Keratinocyte (primary cell): ENCODE data around the gene CRHR2.

Experiments
- CTCF ChIP-seq, 3 experiments: IDR thresholded peaks in 1 of 3; conservative IDR thresholded peaks in 1 of 3; optimal IDR thresholded peaks in 1 of 3; 2 replicates in 2 of 3; 3 replicates in 1 of 3; pipeline versions ENCODE3 to v1.5.1; 2011; ENCODE audit warnings: low read length in 3 of 3, mild to moderate bottlenecking in 3 of 3, moderate library complexity in 2 of 3, control low read depth in 1 of 3, inconsistent platforms in 1 of 3; ENCODE audit not compliant: insufficient read depth in 2 of 3; ENCODE audit errors: extremely low read depth in 1 of 3
- EZH2 ChIP-seq: IDR thresholded peaks from one replicate; pipeline ENCODE4 v1.6.1; 2012; ENCODE audit warnings: inconsistent platforms, mild to moderate bottlenecking, low read length, moderate library complexity

- no peak for TF ChIP-seq CTCF (optimal IDR thresholded peaks at IDR 0.05 in 1 of 3, IDR thresholded peaks at IDR 0.05 in 1 of 3, conservative IDR thresholded peaks at IDR 0.05 in 1 of 3; ENCODE audit: extremely low read depth in 1 of 3, insufficient read depth in 2 of 3, low read length in 3 of 3)
- TF ChIP-seq EZH2, result no peak
Measured at GRCh38 chr7:30647589-30648364, 34.5 kb downstream of the CRHR2 start.
